PFSK-1 (cell line): ENCODE data around the gene MSANTD1.

Experiments
- FOXP2 ChIP-seq: optimal IDR thresholded peaks from 2 replicates; pipeline ENCODE3; 2011; ENCODE audit warnings: borderline replicate concordance, control low read depth, inconsistent platforms; ENCODE audit not compliant: insufficient read depth; ENCODE audit errors: extremely low read length, extremely low read depth
- POLR2AphosphoS5 ChIP-seq: IDR thresholded peaks from 2 replicates; pipeline ENCODE4 v1.6.1; 2012; ENCODE audit warnings: low read depth, mild to moderate bottlenecking, control low read depth, low read length, moderate library complexity
- SIN3A ChIP-seq: IDR thresholded peaks from 2 replicates; pipeline ENCODE4 v1.6.1; 2012; ENCODE audit warnings: mild to moderate bottlenecking, low read length, moderate library complexity, borderline replicate concordance; ENCODE audit not compliant: insufficient read depth
- TAF1 ChIP-seq: IDR thresholded peaks from 2 replicates; pipeline ENCODE4 v1.6.1; 2012; ENCODE audit warnings: low read length, control low read depth, borderline replicate concordance; ENCODE audit not compliant: insufficient read depth
- TF ChIP-seq, protein P1 (sequence below), 2 experiments: IDR thresholded peaks; 2 replicates each; pipeline versions ENCODE4 v1.6.1 to v1.8.0; 2011 to 2012; ENCODE audit warnings: low read depth in 2 of 2, low read length in 2 of 2, control low read depth in 1 of 2, inconsistent platforms in 1 of 2, mild to moderate bottlenecking in 1 of 2, moderate library complexity in 1 of 2; ENCODE audit not compliant: insufficient read depth in 1 of 2

Gene MSANTD1

DNA sequence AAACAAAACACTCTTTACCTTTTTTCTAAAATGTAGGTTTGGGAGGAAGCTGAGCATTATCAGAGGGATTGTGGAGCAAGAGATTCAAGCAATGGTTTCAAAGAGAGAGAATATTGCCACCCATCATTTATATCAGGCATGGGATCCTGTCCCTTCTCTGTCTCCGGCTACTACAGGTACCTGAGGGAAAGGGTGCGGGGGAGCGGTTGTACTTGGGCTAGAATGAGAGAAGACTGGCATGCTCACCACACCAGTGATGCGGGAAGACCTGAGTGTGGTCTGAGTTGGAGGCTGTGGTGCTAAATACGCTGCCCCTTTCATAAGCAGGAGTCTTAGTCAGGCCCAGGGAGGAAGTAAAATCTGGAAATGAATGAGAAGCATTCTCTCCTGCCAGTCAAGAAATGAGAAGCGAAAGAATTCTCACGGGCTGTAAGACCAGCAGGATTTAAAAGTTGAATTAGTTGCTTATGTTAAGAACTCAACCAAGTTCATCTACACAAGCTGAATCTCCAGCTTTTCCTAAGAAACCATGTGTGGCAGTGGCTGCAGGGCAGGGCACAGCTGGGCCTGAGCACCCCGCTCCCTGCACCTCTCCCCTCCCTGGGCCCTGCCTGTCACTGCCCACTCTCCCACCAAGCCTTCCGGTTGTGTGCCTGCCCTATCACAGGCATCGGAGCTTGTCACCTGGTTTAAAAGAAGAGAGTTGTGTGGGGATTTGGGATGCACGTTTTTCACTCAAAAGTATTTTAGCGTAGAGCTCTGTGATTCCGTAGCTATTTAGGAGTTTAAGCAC lies 24.8 kb upstream of the MSANTD1 start:
- TF ChIP-seq, protein P1, sequence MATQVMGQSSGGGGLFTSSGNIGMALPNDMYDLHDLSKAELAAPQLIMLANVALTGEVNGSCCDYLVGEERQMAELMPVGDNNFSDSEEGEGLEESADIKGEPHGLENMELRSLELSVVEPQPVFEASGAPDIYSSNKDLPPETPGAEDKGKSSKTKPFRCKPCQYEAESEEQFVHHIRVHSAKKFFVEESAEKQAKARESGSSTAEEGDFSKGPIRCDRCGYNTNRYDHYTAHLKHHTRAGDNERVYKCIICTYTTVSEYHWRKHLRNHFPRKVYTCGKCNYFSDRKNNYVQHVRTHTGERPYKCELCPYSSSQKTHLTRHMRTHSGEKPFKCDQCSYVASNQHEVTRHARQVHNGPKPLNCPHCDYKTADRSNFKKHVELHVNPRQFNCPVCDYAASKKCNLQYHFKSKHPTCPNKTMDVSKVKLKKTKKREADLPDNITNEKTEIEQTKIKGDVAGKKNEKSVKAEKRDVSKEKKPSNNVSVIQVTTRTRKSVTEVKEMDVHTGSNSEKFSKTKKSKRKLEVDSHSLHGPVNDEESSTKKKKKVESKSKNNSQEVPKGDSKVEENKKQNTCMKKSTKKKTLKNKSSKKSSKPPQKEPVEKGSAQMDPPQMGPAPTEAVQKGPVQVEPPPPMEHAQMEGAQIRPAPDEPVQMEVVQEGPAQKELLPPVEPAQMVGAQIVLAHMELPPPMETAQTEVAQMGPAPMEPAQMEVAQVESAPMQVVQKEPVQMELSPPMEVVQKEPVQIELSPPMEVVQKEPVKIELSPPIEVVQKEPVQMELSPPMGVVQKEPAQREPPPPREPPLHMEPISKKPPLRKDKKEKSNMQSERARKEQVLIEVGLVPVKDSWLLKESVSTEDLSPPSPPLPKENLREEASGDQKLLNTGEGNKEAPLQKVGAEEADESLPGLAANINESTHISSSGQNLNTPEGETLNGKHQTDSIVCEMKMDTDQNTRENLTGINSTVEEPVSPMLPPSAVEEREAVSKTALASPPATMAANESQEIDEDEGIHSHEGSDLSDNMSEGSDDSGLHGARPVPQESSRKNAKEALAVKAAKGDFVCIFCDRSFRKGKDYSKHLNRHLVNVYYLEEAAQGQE (IDR thresholded peaks at IDR 0.05; ENCODE audit: insufficient read depth in 1 of 2, low read depth in 2 of 2, low read length in 2 of 2) = no peak
- TF ChIP-seq SIN3A = no peak
- TF ChIP-seq TAF1 = no peak
- no peak for TF ChIP-seq POLR2AphosphoS5
- TF ChIP-seq FOXP2 = no peak

DNA sequence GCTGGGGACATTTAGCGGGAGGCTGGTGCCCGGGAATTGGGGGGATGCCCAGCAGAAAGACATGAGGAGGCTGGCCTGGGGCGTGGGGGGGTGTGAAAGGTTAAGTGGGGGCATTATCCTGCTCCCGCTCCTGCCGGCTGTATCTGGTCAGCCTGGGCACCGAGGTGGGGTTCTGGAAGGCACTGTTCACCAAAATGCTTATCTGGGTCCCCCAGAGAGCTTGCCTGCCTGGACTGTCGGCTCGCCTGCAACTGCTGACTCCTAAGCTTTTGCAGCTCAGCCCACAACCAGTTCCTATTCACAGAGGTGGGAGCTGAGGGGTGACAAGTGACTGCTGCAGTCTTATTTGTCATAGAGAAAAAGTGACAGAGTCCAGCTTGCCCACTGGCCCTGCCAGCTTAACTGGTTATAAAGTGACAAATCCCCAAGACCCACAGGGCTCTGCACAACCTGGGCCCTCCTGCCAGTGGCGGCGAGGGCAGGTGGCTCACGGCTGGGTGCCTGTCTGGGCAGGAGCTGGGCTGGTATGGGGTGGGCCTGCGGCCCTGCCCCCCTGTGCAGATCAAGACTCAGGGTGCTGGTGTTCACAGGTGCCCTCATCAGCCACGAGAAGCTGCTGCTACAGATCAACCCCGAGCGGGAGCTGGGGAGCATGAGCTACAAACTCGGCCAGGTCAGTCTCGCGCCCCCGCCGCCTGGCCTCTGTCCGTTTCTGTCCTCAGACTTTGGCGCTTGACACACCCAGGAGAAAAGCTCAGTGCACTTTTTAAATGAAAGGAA lies 23.7 kb upstream of the MSANTD1 start:
- TF ChIP-seq, protein P1 (IDR thresholded peaks at IDR 0.05; ENCODE audit: insufficient read depth in 1 of 2, low read depth in 2 of 2, low read length in 2 of 2) = no peak
- TF ChIP-seq TAF1 (no peak), POLR2AphosphoS5 (no peak), FOXP2 (no peak), SIN3A (no peak)

DNA sequence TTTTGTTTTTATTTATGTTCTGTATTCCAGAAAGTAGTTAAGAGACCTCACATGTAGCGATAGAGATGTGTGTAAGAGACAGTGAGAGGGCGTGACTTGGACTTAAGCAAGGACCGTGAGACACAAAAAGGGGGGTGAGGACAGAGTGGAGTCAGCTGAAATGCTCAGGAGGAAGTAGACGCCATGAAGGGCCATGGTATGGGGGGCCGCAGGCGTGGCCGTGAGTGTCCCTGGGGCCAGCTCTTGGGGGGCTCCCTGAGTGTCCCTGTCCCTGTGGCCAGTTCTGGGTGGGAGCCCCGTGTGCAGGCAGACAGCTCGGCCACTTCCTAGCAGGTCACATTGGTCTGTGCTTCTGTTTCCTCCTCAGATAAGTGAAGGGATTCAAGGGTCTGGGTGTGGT lies 23.0 kb upstream of the MSANTD1 start:
- TF ChIP-seq TAF1 (no peak), SIN3A (no peak), POLR2AphosphoS5 (no peak), FOXP2 (no peak)
- TF ChIP-seq, protein P1 (IDR thresholded peaks at IDR 0.05; ENCODE audit: insufficient read depth in 1 of 2, low read depth in 2 of 2, low read length in 2 of 2) = no peak

DNA sequence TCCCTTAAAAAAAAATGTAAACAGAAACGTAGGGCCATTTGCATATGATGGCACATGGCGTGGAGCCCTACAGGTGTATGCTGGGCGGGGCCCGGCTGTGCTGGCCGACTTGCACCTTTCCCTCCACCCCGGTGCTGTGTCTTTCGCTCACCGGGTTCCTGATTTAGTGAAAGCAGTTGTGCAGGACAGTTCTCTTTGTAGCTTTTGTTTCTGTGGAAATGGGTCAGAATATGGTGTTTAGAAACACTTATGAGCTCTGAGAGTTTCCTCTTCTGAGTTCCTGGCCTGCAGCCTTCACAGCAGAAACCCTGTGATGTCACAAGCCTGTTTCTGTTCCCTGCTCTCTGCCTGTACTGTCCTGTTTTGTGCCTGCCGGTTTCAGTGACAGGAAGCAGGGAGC lies 22.5 kb upstream of the MSANTD1 start:
- no peak for TF ChIP-seq TAF1
- TF ChIP-seq, protein P1 (IDR thresholded peaks at IDR 0.05; ENCODE audit: insufficient read depth in 1 of 2, low read depth in 2 of 2, low read length in 2 of 2) = no peak
- TF ChIP-seq POLR2AphosphoS5 = no peak
- no peak for TF ChIP-seq SIN3A
- no peak for TF ChIP-seq FOXP2
